ENCODE measurements around the gene DBF4B.

The DBF4B gene

DNA sequence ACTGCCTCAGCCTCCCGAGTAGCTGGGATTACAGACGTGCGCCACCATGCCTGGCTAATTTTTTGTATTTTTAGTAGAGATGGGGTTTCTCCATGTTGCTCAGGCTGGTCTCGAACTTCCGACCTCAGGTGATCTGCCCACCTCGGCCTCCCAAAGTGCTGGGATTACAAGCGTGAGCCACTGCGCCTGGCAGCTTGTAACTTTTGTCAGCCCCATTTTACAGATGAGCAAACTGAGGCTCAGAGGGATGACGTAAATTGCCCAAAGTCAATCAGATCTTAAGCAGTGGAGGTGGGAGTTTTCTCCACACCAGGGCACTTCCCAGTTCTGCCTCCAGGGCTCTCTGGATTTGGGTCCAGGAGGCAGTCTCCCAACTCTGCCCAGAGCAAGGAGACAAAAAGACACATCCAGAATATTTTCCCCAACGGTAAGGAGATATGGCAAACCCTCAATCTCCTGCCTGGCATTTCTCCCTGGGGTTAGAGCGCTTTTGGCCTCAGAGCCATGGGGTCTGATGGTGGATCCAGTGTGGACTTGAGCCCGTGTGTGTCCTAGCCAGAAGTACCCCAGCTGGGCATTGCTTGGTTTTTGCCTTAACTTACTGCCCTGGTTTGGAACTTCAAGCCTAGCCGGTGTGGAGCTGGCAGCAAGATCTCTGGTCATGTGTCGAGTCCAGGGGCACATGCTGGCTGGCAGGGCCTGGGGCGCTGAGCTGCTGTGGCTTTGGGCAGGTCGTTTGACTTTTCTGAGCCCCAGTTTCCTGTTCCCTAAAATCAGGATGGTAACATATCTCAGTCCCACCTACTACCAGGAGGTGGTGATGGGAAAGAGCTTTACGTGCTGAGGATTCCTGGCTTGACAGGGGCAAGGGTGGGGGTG is 53.7 kb downstream of the DBF4B start:
- no peak for DNase-seq

DNA sequence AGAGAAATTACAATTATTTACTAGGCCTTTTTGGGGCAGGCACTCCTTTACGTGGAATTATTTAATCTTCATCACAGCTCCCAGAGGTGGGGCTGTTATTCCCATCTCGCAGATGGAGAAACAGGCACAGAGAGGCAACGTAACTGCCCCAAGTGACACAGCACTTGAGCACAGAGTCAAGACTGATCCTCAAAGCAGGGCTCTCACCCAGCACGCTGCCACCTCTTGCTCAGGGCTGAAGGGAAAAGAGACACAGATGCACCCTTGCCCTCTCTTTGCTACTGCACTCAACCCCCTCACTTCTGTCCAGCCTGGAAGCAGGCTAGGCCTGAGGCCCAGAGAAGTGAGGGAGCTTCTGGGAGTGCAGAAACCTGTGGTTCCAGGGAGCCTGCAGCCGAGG is 54.7 kb downstream of the DBF4B start:
- DNase-seq, result no peak

DNA sequence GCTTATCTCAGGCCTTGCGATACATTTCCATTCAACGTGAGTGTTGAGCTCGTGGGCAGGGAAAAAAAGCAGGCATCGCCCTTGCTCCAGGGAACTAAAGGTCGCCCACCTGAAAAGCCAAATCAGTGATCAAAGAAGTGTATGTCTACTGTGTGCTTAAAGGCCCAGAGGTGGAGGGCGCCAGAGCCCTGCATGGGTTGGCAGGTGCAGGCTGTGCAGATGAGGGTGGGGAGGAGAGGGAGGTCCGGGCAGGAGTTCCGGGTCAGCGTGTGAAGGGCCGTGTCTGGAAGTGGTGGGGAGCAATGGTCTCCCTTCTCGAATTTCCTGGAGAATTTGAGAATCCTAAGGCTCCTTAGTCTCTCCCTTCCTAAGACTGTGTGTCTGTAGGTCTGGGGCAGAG is 57.5 kb downstream of the DBF4B start:
- no peak for DNase-seq

DNA sequence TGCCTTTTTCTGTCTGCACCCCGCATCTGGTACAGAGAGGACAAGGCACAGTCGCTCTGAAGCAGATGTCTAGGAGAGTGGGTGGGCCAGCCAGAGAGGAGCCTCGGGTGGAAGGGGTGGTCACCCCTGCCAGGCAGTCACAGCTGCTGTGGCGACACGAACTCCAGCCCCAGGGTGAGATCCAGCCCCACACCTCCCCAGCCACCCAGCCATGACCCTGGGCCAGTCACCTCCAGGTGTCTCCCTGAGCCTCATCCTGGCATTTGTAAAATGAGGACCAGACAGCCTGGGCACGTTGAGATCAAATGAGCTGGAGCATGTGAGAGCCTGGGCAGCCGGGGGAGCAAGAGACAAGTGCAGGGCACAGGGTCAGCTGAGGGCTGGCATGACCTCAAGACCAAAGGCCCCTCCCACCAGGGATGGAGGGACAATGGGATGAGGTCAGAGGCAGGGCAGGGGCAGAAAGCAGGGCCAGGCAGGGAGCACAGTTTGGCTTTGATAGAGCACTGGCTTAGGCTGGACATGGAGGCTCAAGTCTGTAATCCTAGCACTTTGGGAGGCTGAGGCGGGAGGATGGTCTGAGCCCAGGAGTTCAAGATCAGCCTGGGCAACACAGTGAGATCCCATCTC is 58.1 kb downstream of the DBF4B start:
- DNase-seq, result no peak

DNA sequence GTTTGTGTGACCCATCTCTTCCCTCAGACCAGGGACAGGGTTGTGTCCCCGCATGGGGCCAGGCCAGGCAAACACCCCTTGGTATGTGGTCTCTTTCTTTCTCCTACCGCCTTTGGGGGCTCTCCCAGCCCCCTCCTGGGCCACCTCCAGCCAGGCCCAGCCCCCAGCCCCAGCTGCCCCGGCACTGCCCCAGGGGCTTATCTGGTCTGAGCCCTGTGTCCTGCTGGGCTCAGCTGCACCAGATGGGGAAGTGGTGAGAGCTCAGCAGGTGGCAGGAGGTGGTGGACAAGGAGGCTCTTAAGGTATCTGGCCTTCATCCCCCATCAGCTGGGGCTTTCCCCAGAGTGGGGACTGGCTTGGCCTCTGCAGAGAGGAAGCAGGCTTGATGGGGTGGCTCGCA is 59.0 kb downstream of the DBF4B start:
- DNase-seq, result no peak

DNA sequence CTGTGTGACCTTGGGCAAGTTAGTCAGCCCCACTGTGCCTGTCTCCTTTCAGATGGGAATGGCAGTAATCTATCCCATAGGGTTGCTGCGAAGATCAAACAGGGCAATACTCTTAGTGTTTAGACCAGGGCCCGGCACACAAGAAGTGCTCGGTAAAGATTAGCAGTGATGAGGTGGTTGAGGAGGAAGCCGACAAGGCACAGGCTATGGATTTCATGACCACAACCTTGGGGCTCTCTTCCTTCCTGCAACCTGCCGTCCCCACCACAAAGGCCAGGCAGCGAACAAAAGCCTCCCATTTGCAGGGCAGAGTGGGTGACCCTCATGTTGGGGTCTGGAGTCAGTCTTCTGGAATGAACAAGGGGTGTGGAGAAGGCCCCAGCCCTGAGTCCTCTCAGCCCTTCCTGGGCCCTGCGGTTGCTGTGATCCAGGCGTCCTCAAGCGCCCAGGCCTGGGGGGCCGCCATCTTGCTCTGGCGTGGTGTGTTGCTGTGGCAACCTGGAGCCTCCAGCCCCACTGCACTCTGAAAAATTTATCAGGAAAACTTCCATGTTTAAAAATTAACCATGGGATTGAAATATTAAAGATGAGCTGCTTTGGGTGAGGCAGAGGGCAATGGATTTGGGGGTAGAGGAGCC is 60.2 kb downstream of the DBF4B start:
- peak; percentile 43 for DNase-seq

DNA sequence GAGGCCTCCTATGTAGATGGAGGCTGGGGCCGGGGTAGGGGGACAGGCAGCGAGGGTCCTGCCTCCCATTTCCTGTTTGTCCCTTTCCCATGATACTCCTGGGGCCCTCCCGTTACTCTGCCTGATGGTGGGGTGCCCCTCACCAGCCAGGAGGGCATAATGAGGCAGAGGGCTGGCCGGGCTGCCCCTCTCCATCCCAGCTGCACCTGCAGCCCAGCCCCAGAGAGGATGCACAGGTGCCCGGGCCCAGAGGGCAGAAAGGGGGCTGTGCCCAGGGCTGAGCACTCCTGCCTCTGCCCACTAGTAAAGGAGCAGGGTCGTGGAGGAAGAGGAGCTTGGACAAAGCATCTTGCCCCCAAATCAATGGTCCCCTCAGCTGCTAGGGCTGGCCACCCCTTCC is 60.8 kb downstream of the DBF4B start:
- no peak for DNase-seq

DNA sequence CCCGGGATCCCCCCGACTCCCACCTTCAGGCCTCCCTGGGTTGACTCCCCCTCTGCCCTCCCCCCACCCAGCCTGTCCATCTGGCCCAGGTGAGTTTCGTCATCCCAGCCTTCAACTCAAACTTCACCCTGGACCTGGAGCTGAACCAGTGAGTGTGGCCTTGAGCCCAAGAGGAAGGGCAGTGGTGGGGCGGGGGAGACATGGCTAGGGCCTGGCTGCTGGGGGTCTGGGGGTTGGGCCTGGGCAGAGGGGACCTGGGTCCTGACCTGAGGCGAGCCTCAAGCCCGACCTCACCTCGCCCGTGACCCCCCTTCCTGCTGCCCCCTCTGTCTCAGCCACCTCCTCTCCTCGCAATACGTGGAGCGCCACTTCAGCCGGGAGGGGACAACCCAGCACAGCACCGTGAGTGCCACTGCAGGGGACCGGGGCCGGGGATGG is 61.2 kb downstream of the DBF4B start:
- no peak for DNase-seq

DNA sequence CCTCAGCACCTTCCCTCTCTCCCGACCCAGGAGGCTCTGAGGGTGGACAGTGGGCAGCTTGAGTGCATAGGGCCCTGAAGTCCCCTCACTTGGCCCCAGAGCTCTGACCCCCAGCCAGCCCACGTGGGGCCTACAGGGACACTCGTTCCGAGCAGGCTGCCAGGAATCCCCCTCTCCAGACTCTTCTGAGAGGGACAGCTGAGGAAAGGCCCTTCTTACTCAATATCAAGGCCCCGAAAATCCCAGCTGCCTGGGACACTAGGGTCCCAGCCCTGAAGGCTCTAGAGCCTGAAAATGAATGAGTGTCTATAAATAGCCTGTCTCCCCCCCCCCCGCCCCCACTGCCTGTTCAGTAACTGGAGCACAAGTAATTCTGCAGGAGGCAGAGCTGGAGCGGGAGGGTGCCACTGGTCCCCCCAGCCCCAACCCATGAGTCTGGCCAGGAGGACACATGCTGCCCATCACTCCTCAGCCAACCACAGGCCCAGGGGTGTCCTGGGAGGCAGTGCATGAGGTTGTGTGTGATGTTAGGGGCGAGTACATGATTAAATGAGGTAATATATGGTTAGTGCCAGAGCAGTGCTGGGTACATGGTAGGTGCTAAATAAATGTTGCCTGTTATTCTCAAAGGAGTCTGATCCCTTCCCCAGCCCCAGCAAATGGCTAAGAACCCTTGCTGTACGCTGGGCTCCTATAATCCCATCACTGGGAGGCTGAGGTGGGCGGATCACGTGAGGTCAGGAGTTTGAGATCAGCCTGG is 61.9 kb downstream of the DBF4B start:
- no peak for DNase-seq

DNA sequence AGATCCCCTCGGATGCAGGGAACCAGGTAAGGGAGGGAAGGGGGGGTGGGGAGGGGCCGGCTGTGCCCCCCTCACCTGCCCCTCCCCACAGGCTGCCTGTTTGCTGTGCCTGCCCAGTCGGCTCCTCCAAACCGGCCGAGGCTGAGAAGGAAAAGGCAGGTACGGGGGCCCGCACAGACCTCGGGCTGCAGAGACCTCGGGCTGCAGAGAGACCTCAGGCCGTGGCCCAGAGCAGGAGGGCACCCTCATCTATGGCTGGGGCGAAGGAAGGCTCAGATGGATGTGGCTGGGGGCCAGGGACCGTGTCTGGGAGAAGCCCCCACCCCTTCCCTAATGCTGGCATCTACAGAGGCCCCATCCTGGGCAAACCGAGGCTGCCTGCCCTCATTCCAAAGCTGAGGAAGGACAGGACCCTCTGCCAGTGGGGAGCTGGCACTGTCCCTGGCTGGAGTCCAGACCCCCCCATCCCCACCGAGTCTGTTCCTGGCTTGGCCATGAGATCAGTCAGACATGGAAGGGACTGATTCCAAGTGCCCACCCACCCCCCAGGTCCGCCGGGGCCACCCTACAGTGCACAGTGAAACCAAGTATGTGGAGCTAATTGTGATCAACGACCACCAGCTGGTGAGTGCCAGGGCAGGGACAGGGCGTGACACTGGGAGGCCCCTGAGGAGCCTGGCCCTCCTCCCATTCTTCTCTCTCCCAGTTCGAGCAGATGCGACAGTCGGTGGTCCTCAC is 64.0 kb downstream of the DBF4B start:
- no peak for DNase-seq

DNA sequence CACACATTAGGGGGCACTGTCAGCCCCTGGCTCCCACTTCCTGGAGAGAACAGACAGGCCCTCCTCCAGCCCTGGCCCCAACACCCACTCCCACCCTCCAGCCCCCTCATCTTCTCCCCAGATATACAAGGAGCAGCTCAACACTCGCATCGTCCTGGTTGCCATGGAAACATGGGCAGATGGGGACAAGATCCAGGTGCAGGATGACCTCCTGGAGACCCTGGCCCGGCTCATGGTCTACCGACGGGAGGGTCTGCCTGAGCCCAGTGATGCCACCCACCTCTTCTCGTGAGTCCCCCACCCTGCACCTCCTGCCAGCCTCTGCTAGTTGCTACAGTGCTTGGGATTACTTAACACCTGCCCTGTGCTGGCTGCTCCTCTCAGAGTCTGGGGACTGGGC is 64.7 kb downstream of the DBF4B start:
- DNase-seq, result no peak

DNA sequence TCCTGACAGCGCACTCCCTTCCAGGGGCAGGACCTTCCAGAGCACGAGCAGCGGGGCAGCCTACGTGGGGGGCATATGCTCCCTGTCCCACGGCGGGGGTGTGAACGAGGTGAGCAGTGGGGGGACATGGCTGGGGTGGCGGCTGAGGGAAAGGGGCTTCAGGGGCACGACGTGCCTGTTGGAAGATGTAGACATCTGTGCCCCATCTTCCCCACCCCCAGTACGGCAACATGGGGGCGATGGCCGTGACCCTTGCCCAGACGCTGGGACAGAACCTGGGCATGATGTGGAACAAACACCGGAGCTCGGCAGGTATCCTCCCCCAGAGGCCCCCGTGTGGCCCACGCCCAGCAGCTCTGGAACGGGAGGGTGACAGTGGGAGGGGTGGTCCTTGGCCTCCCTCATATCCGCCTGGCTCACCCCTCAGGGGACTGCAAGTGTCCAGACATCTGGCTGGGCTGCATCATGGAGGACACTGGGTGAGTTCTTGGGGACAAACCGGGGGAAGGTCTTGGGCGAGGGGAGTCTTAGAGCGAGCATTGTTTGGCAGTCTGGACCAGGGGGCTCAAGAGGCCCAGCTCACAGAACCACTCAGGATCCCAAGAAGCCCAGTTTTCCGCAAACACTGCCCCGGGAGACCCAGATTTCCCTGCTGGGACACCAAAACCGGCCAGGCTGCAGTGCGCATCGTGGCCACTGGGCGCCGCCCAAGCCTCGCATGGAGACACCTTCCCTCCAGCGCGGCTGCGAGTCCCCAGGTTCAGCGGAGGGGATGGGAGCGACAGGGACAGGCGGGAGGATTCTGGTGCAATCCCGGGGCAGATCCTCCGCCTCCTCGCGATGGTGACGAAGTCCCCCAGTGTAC is 66.0 kb downstream of the DBF4B start:
- peak; percentile 90 for DNase-seq

DNA sequence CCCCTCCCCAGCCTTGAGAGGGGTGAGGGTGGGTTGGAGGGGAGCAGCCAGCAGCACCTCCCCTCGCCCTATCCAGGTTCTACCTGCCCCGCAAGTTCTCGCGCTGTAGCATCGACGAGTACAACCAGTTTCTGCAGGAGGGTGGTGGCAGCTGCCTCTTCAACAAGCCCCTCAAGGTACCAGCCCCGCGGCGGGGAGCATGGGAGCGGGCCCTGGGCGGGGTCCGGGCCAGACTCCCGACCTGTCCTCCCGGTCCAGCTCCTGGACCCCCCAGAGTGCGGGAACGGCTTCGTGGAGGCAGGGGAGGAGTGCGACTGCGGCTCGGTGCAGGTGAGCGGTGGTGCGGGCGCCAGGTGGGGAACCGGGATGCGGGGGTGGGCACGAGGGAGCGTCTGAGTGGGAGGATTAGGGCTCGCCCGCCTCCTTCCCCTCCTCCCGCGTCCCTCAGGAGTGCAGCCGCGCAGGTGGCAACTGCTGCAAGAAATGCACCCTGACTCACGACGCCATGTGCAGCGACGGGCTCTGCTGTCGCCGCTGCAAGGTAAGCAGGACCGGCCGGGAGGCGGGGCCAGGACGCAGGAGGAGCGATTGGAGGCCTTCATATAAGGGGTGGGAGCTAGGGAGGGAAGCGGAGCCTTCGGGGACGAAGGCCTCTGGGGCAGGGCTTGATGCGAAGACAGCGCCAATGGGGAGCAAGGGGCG is 66.8 kb downstream of the DBF4B start:
- peak; percentile 99 for DNase-seq

DNA sequence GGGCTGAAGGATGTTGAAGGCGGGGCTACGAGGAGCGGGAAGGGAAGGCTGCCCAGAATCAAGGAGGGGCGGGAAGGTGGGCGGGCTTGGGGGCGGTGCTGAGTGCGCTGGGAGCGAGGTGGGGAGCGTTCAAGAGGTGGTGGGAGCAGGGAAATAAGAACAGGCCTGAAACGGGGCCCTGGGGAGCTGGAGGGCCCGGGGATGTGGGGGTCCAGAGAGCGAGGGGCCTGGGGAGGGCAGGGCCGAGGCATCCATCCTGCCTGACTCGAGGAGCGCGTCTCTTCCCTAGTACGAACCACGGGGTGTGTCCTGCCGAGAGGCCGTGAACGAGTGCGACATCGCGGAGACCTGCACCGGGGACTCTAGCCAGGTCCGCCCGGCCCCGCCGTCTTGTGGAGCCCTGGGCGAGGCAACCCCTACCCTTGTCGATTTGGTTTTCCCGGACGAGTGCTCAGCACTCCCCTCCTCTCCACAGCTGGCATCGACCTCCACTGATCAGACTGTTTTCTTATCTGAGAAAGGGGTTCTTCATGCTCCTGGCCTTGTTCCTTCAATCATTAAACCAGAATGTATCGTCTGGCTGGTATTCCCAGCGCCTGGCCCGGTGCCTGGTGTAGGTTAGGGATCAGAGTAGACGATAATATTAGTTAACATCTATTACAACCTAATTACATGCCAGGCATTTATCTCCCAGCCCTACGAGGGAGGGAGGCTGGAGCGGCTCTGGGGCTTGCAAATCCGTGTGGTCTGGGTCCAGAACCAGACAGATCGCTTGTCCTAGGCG is 67.6 kb downstream of the DBF4B start:
- DNase-seq, result no peak

DNA sequence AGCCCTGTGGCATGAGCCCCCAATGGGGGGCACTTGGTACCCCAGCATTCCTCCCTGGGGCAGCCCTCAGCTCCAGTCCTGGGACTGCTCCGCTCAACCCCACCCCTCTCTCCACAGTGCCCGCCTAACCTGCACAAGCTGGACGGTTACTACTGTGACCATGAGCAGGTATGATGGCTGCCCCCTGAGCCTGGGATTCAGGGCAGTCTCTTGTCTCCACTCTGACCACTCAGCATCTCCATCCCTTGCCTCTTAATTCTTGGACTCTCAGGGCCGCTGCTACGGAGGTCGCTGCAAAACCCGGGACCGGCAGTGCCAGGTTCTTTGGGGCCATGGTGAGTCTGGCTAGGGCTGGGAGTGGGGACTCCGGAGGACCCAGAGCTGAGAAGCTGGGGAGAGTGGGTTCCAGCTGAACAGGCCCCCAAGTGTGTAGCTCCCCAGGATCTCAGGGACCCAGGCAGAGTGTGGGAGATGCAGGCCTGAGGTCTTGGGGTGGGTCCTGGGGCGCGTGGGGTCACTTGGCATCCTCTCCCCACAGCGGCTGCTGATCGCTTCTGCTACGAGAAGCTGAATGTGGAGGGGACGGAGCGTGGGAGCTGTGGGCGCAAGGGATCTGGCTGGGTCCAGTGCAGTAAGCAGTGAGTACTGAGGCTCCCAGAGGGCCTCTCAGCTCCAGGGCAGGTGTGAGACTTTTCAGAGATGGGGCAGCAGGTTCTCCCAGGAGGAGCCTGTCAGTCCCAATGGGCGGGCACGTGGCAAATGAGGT is 68.3 kb downstream of the DBF4B start:
- DNase-seq, result no peak

DNA sequence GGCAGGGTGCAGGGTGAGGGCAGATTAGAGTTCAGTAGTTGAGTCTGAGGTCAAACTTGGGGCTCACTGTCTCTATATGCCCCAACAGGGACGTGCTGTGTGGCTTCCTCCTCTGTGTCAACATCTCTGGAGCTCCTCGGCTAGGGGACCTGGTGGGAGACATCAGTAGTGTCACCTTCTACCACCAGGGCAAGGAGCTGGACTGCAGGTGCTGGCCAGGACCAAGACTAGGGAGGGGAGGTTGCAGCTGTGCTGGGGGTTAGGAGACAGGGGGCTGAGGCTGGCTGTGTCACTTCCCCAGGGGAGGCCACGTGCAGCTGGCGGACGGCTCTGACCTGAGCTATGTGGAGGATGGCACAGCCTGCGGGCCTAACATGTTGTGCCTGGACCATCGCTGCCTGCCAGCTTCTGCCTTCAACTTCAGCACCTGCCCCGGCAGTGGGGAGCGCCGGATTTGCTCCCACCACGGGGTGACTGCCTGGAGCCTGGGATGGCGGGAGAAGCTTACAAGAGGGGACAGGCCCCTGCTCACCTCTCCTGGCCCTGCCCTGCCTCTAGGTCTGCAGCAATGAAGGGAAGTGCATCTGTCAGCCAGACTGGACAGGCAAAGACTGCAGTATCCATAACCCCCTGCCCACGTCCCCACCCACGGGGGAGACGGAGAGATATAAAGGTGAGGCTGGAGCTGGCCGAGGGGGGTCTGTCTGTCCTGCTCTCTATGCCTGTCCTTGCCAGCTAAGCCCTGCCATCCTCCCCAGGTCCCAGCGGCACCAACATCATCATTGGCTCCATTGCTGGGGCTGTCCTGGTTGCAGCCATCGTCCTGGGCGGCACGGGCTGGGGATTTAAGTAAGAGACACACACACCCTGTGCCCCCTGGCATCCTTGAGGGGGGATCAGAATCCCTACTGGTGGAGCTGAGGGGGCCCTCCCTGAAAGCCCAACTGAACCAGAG is 69.2 kb downstream of the DBF4B start:
- DNase-seq, result no peak

DNA sequence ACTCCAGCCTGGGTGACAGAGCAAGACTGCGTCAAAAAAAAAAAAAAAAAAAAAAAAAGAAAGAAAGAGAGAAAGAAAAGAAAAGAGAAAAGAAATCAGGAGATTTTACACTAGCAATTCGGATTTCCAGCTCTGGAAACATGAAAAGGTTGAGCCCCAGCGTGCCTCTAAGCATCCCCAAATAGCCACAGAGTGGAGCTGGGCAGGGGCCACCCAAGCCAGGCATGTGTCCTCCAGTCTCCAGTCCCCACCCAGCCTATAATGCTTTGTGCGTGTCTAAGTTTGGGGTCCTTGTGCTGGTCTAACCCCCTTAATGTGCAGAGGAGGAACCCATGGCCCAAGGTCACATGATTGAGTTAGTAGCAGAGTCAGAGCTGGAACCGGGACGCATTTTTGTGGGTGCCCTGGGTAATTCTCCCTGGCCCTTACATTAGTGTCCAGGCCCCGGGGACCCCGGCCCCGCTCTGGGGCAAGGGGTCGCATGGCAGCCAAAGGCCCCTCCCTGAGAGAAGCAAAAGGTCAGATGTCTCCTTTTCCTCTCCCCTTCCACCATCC is 70.3 kb downstream of the DBF4B start:
- DNase-seq, result no peak

Data from hematopoietic multipotent progenitor cell treated with erythropoietin and hydrocortisone succinate and interleukin-3 and kit ligand, for 6 days (in vitro differentiated cells).